GM18502 (cell line): Measurements from ENCODE around the gene ADAMTS5.

Experiments
- ATAC-seq: cut with Tn5 transposase; IDR thresholded peaks from one replicate; pipeline ENCODE4 v1.9.1; 2021; ENCODE audit warnings: mild to moderate bottlenecking; ENCODE audit not compliant: unreplicated experiment, poor library complexity

ADAMTS5 gene

DNA sequence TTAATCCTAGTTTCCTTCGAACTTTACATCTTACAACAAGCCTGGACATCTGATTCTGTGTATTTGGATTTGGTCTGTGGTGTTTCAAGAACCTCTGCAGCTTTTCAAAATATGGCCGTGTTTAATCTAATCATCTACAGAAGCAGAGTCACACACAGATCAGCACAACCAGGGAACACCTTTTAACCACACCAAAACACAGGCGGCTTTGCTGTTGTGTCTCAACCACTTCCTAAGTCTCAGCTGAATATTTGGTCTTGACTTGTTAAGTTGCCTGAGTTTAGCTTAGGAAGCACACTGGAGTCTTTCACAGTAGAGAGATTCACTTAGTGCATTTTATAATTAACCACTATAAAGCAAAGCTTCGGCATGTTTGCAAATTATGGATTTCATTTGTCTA, 17.1 kb downstream of the ADAMTS5 start:
- no peak for ATAC-seq

GRCh38 chr21:26948194-26948593, 18.7 kb downstream of the ADAMTS5 start:
- ATAC-seq: no peak

GRCh38 chr21:26946744-26947446, 20.0 kb downstream of the ADAMTS5 start:
- no peak for ATAC-seq

DNA sequence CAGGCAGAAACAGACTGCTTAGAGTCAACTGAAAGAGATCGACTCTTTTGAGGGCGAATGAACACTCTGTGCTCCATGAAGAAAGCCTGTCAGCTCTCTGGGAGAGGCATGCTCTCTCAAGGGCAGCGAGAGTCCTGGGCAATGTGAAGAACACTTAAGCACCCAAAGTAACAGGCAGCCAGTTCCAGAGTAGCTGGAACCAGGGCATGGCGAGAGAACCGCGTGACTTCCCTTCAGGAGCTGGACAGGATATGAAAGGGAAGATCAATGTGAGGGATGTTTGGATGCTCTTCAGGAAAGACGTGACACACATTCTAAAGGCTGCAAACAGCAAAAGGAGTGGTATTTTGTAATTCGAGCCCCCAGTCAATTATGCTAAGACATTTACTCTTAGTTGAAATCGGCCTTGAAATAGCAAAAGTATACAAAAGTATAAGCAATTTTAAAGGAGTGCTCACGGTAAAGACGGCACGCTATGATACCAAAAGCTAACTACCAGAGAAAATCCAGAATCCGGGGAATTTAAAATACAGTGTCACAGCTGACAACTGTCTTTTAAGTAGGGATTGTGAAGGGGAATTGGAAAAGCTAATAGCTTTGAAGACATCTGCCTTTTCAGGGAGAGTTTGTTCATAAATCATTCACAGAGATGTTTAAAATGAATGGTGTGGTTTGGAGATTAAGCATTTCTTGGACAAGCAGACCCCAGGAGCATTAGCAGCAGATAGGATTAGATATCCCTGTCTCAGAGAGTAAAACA, 20.8 kb downstream of the ADAMTS5 start:
- ATAC-seq: no peak

DNA sequence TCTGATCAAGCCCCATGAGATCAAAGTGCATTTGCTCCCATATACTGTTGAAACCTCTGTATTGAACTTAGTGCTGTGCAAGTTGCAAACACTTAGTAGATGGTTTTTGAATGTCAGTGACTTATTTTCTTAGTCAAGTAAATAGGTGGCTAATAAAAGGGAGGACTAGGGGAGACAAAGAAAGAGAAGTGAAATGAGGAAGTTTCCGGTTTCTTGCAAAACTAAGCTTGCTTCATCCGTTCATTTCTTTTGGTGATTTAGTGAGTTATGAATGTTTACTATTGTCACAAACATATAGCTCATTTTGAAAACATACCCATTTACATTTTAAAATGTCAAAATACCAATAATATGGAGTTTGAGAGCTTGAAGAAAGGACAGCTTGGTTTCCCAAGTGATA, 23.0 kb downstream of the ADAMTS5 start:
- ATAC-seq: no peak

DNA sequence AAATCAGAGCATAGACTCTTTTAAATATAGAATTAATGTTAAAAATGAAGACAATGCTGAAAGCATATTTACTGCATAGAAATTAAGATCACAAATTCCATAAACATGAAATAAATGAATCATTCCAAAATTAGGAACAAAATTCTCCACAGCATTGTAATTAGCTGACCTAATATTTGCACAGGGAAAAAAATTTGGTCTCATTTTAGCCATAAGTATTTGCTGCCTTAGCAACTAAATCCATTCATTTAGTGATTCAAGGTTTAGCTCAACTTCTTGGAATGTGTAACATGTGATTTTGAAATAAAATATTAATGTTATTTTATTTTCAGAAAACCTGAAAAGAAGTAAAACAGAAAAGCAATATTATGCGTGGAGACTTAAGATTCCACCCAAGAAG, 25.5 kb downstream of the ADAMTS5 start:
- ATAC-seq: no peak

DNA sequence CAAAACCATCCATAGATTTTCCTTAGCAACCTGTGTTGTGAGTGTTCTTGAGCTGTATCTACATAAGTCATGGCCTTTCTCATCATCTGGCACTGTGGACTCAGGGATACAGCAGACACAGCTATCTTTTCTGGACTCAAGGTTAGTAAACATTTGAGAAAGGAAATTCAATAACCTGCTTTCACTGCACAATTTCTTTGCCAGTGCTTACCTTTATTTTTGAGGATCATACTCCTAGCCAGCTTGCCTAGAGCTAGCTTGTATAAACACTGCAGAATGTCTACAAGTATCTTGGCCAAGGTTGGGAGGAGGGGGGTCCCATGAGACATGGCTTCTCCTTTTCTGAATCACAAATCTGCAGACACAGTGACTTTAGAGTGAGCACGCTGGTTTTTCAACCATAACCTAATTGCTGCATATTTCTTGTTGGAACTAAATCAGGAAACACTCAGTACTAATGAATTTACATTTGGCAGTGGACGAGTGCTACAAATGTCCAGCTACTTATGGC, 27.2 kb downstream of the ADAMTS5 start:
- ATAC-seq: no peak

DNA sequence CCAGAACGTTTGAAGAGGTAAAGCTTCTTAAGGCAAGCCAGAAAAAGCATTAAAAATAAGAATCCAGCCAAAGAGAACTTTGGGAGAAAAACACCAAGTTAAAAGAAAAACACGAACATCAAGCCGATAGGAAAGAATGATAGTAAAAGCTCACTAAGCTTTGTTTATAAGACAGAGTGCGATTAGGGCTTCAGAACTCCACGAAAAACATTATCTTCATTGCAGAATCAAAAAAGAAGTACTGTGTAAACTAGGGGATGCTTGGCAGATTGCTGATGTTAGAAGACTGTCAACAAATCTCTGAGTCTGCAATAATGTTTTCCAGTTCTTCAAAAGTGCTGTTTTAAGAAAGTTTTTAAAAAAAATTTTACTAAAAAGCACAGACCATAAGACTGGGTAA, 30.2 kb downstream of the ADAMTS5 start:
- no peak for ATAC-seq

DNA sequence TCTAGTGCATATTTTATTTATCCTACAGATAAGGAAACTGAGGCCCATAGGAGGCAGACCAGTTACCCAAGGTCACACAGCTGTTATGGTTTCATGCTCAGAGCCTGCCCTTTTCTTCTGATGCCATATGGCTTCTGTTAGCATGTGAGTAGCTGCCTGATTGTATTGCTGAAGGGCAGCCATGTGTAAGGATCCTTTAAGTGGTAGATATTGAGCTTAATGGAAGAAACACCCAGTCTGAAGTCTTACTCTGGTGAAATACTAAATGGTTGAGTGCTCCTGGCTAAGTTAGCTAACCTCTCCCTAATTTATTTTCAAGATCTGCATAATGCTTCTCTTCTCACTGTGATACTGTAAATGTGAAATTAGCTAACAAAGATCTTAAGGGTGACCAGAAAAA, 30.9 kb downstream of the ADAMTS5 start:
- ATAC-seq: no peak

DNA sequence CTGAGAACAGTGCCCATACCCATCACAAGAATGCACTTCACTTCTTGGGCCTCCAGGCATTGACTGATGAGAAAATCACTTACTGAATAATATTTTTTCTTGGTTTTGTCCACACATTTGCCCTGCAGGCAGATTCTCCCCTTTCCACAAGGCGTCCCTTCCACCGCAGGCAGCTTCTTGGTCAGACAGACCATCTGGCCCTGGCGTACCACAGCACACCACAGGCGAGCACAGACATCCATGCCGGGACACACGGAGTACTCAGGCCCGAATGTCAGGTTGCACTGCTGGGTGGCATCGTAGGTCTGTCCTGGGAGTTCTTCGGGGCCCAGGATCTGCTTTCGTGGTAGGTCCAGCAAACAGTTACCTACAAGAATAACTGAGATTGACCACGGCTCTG, 32.5 kb downstream of the ADAMTS5 start:
- ATAC-seq: no peak

DNA sequence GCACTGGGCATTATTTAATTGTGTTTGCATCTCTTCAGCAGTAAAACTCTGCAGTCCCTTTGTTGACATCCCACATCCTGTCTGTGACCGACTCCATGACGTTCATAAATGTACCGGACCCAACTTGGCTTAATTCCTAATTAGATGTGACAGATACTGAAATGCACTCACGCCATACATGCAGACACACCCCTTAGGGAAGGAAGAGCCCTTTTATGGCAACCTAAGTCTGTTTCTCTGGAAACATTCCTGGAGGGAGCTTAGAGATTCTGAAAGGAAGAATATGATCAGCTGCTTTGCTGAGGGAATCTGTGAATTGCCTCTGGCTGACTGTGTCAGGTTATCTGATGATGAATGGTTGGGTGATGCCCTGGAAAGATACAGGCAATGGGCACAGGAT, 33.4 kb downstream of the ADAMTS5 start:
- ATAC-seq: no peak

GRCh38 chr21:26925636-26926035, 41.3 kb downstream of the ADAMTS5 start:
- ATAC-seq: no peak

DNA sequence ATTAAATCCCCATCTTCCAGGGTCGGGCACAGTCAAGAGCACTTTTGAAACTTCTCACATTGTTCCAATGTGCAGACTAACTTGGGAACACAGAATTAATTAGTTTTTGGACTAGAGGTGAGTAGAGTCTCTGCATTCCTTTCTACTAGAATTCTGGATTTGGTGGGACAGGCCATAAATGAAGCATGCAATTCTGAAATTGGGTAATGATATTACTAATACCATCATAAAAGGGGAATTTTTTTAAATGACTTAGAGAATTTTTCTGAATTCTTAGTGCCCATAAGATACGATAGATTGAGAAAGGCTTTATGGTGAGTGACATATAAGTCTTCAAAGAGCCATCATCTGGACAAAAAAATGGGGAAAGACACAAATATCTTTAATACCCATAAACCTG, 41.8 kb downstream of the ADAMTS5 start:
- no peak for ATAC-seq

DNA sequence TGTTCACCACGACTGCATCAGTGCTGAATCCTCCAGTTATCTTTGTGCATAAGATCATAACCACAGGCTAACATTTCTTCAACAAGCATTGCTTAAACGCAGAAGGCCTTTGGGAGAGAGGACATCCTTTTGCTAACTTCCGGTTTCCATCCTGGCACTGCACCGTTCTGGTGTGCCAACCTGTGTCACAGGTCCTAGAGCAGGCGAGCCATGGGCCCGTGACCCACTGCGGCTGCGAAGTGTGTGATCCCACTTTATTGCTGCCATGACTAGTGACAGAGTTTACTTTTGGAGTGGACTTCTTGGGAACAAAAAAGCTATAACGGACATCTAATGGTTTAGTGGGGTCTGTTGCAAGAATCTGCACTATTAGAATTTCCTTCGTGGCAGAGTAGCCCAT, 42.9 kb downstream of the ADAMTS5 start:
- ATAC-seq: no peak

DNA sequence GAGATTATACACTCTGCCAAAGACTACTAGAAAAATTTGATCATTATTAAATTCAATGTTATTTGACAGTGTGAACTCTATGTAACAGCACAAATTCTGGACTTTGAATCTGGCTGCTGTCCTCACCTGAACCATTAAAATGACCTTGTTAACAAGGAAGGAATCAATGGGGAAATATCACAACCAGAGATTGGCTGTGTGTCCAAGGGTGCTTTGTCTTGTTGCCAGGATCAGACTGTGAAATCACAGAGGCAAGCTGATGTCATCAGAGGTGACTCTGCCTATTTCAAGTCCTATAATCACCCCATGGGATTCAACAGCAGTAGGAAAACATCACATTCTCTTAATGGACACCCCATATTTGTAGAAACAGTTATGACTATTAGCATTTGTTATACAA, 46.8 kb downstream of the ADAMTS5 start:
- ATAC-seq: no peak

GRCh38 chr21:26918323-26919079, 48.4 kb downstream of the ADAMTS5 start:
- no peak for ATAC-seq

GRCh38 chr21:26916799-26917198, 50.1 kb downstream of the ADAMTS5 start:
- ATAC-seq: no peak

DNA sequence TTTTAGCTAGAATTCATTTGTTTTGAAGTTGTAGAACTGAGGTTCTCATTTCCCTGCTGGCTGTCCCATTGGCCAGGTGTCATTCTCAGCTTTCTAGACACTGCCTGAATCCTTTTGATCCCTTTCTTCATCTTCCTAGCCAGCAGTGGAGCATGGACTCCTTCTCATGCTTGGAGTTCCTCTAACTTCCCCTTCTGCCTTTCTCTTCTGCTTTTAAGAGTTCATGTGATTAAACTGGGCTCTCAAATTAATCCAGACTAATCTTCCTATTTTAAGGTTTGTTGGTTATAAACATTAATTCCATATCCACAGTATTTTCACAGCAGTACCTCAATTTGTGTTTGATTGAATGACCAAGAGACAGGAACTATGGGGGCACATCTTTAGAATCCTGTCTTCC, 52.3 kb downstream of the ADAMTS5 start:
- no peak for ATAC-seq

DNA sequence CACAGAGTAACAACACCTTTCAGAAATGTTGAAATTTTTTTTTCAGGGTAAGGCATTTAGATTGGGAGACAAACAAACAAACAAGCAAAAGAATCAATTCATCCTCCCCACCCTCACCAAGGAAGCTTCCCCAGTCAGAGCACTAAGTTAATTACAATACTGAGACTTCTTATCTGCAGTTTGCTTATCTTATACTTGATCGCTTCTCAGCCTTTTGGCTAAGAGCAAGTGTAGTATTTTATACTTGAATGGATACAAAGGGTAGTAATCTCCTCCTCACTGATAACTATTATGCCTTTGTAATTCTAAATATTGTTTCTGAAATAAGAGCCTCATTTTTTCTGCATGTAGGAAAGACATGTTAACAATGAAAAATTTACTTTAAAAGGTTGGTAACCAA, 54.4 kb downstream of the ADAMTS5 start:
- no peak for ATAC-seq

GRCh38 chr21:26909972-26910371, 56.9 kb downstream of the ADAMTS5 start:
- no peak for ATAC-seq

GRCh38 chr21:26900980-26901379, 65.9 kb downstream of the ADAMTS5 start:
- ATAC-seq: no peak
